ENCODE data around the gene PHF2. TPM values are rescaled to one million over a fixed set of nuclear protein-coding genes. Genes with fewer than 3 reads are reported as not detected.

PHF2 gene
- total and polyA plus RNA-seq, 2 experiments from 2014 or later: 4.6 to 16.5 TPM

- H3K36me3 ChIP-seq (ENCODE audit: low read depth): peaks cover 17% of the 10 kb centered on the region
- in situ Hi-C loops (cut with MboI): no loop called here
- H3K9me2 ChIP-seq (ENCODE audit: insufficient read depth): no peaks in the 10 kb centered on the region
- no peak for DNase-seq
- H3K4me2 ChIP-seq (ENCODE audit: unreplicated experiment): no peak overlapping the region
- no peak overlapping the region for H3K9ac ChIP-seq
- no peak overlapping the region for H2AFZ ChIP-seq
- peaks cover 12% of the 10 kb centered on the region for H3K79me2 ChIP-seq (ENCODE audit: insufficient read depth)
- H3K27ac ChIP-seq: no peak overlapping the region
- H3K4me3 ChIP-seq: no peak overlapping the region
- H4K20me1 ChIP-seq (ENCODE audit: insufficient read depth): no peaks in the 10 kb centered on the region
- WGBS, 2 experiments (ENCODE audit: low coverage in 1 of 2, low lambda C conversion rate in 2 of 2, missing lambda C conversion rate in 2 of 2): 78 to 83% methylated on average over 19 of the region's 19 CpGs
- no peaks in the 10 kb centered on the region for H3K9me3 ChIP-seq (ENCODE audit: low read depth)
- H3F3A ChIP-seq (ENCODE audit: insufficient read depth): no peaks in the 10 kb centered on the region
- H3K27me3 ChIP-seq (replicated peaks; ENCODE audit: insufficient read depth): no peaks in the 10 kb centered on the region
- no peak for TF ChIP-seq EZH2phosphoT487 (IDR thresholded peaks at IDR 0.05; ENCODE audit: insufficient read depth, low read depth)
- no peak for TF ChIP-seq EZH2 (IDR thresholded peaks at IDR 0.05; ENCODE audit: insufficient read depth, poor library complexity, severe bottlenecking)
- H3K4me1 ChIP-seq (ENCODE audit: insufficient read depth): no peaks in the 10 kb centered on the region
Measured at GRCh38 chr9:93633492-93634221, 57.3 kb downstream of the PHF2 start.

DNA sequence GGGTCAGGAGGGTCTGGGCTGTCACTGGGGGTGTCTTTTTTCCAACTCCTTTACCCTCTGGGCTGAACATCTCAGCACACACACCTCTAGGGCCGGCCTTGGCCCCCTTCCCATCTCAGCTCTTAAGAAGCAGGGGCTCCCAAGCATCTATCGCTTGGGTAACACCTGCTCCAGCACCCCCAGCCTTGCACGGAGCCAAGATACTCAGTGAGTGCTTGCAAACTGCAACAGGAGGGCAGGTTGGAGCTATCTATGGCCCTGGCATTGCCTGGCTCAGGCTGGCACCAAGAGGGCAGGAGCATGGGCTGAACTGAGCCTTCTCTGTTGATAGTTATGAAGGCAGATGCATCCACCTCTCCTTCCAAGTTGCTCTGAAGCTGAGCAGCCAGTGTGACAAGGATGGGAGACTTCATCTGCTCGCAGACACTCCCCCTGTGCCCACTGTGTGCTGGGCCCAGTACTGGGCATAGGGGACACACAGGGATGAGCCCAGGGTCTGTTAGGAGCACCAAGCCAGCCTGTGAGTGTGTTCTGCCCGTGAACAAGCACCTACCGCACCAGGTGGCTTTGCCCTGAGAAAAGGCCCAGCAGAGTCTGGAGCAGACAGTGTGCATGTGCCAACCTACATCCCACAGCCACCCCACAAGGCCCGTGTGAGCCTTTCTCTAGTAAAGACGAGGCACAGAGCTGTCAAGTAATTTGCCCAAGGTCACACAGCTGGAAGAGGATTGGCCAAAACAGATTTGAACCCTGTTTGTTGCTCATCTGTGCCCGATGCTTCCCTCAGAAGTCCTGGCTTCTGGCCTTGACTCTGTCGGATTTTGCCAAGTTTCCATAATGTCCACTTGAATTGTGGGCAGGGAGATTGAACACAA is 58.2 kb downstream of the PHF2 start:
- TF ChIP-seq EZH2 (IDR thresholded peaks at IDR 0.05; ENCODE audit: insufficient read depth, poor library complexity, severe bottlenecking): no peak
- TF ChIP-seq EZH2phosphoT487 (IDR thresholded peaks at IDR 0.05; ENCODE audit: insufficient read depth, low read depth): no peak
- in situ Hi-C loops (cut with MboI): no loop called here
- Histone ChIP-seq H2AFZ (no peak overlapping the region), H3K9me3 (ENCODE audit: low read depth) (no peaks in the 10 kb centered on the region), H3F3A (ENCODE audit: insufficient read depth) (no peaks in the 10 kb centered on the region), H3K27ac (no peak overlapping the region), H4K20me1 (ENCODE audit: insufficient read depth) (no peaks in the 10 kb centered on the region), H3K36me3 (ENCODE audit: low read depth) (peaks cover 20% of the 10 kb centered on the region), H3K9me2 (ENCODE audit: insufficient read depth) (no peaks in the 10 kb centered on the region), H3K79me2 (ENCODE audit: insufficient read depth) (peaks cover 3% of the 10 kb centered on the region; the same call in 1 of the 2 replicates), H3K27me3 (replicated peaks; ENCODE audit: insufficient read depth) (no peaks in the 10 kb centered on the region), H3K4me2 (ENCODE audit: unreplicated experiment) (no peak overlapping the region), H3K9ac (no peak overlapping the region), H3K4me3 (no peak overlapping the region), H3K4me1 (ENCODE audit: insufficient read depth) (no peaks in the 10 kb centered on the region)
- 84 to 92% methylated on average over 9 to 10 of the region's 10 CpGs for WGBS, 2 experiments (ENCODE audit: low coverage in 1 of 2, low lambda C conversion rate in 2 of 2, missing lambda C conversion rate in 2 of 2)
- no peak for DNase-seq

- Histone ChIP-seq H3K36me3 (ENCODE audit: low read depth) (peaks cover 20% of the 10 kb centered on the region), H4K20me1 (ENCODE audit: insufficient read depth) (no peaks in the 10 kb centered on the region), H3K9me2 (ENCODE audit: insufficient read depth) (no peaks in the 10 kb centered on the region), H3K79me2 (ENCODE audit: insufficient read depth) (no peaks in the 10 kb centered on the region), H2AFZ (no peak overlapping the region), H3K4me2 (ENCODE audit: unreplicated experiment) (no peak overlapping the region), H3K4me1 (ENCODE audit: insufficient read depth) (no peaks in the 10 kb centered on the region), H3K27me3 (replicated peaks; ENCODE audit: insufficient read depth) (no peaks in the 10 kb centered on the region), H3K9me3 (ENCODE audit: low read depth) (no peaks in the 10 kb centered on the region), H3K4me3 (no peak overlapping the region), H3K9ac (no peak overlapping the region), H3K27ac (no peak overlapping the region), H3F3A (ENCODE audit: insufficient read depth) (no peaks in the 10 kb centered on the region)
- no peak for DNase-seq
- no peak for TF ChIP-seq EZH2 (IDR thresholded peaks at IDR 0.05; ENCODE audit: insufficient read depth, poor library complexity, severe bottlenecking)
- TF ChIP-seq EZH2phosphoT487 (IDR thresholded peaks at IDR 0.05; ENCODE audit: insufficient read depth, low read depth): no peak
- WGBS, 2 experiments (ENCODE audit: low coverage in 1 of 2, low lambda C conversion rate in 2 of 2, missing lambda C conversion rate in 2 of 2): 86 to 90% methylated on average over 13 of the region's 13 CpGs
- in situ Hi-C loops (cut with MboI): no loop called here
Measured at GRCh38 chr9:93635186-93636107, 59.1 kb downstream of the PHF2 start.

DNA sequence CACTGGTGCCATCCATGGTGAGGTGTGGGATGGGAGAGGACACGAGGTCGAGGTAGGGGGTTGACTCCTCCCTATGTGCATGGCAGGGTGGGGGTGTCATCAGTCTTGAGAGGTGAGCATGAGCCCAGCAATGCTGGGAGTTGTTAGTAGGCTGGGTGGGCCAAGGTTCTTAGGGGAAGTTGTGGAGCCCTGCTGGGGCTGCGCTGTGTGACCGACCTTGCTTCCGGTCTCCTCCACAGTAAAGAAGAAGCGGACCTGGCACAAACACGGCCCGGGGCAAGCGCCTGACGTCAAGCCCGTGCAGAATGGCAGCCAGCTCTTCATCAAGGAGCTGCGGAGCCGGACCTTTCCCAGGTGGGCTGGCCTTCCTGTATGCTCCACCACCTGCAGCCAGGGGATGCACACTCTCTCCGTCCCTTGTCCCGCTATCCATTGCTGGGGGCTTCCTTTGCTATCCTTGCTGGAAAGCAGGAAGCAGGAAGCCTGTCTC is 59.8 kb downstream of the PHF2 start:
- Histone ChIP-seq H4K20me1 (ENCODE audit: insufficient read depth) (no peaks in the 10 kb centered on the region), H3K9me2 (ENCODE audit: insufficient read depth) (no peaks in the 10 kb centered on the region), H3K9ac (no peak overlapping the region), H3K27ac (no peak overlapping the region), H3K27me3 (replicated peaks; ENCODE audit: insufficient read depth) (no peaks in the 10 kb centered on the region), H3K4me2 (ENCODE audit: unreplicated experiment) (no peak overlapping the region), H3K36me3 (ENCODE audit: low read depth) (peaks cover 20% of the 10 kb centered on the region), H2AFZ (no peak overlapping the region), H3K79me2 (ENCODE audit: insufficient read depth) (no peaks in the 10 kb centered on the region), H3F3A (ENCODE audit: insufficient read depth) (peaks cover 4% of the 10 kb centered on the region), H3K4me1 (ENCODE audit: insufficient read depth) (no peaks in the 10 kb centered on the region), H3K9me3 (ENCODE audit: low read depth) (no peaks in the 10 kb centered on the region), H3K4me3 (no peak overlapping the region)
- in situ Hi-C loops (cut with MboI): no loop called here
- DNase-seq: no peak
- TF ChIP-seq EZH2 (IDR thresholded peaks at IDR 0.05; ENCODE audit: insufficient read depth, poor library complexity, severe bottlenecking) (no peak), EZH2phosphoT487 (IDR thresholded peaks at IDR 0.05; ENCODE audit: insufficient read depth, low read depth) (no peak)
- WGBS, 2 experiments (ENCODE audit: low coverage in 1 of 2, low lambda C conversion rate in 2 of 2, missing lambda C conversion rate in 2 of 2): 95 to 98% methylated on average over 15 of the region's 15 CpGs
